GM23338 (cell line): Measurements from ENCODE around the gene NDST3. TPM values are rescaled to one million over a fixed set of nuclear protein-coding genes. Genes with fewer than 3 reads are reported as not detected.
"Not testable (repeated sequence)": the region's sequence is repeated elsewhere in the genome, so short reads cannot be mapped to it uniquely, and the experiment has no call there.

Experiments used
- ATAC-seq: fragments of 200-7000 bp; cut with Tn5 transposase; 3 replicates; pipeline ENCODE4 v1.9.1; 2020
- DNase-seq: peaks from one replicate; pipeline ENCODE4 v3.0.0-alpha.2; 2015; ENCODE audit warnings: low spot score
- H2AFZ ChIP-seq: fragments of 200-600 bp; sonication (generic); 2 replicates; pipeline ENCODE4 v1.8.0; 2016; ENCODE audit warnings: antibody characterized with exemption, mild to moderate bottlenecking, moderate library complexity
- H3F3A ChIP-seq: fragments of 200-600 bp; sonication (generic); replicated peaks from 2 replicates; pipeline ENCODE4 v1.8.0; 2017; ENCODE audit warnings: antibody characterized with exemption, mixed run types, low read depth
- H3K27ac ChIP-seq: fragments of 200-600 bp; sonication (generic); 2 replicates; pipeline ENCODE4 v1.6.1; 2016; ENCODE audit warnings: low read depth
- H3K27me3 ChIP-seq: fragments of 200-600 bp; sonication (generic); 2 replicates; pipeline ENCODE4 v1.8.0; 2016; ENCODE audit warnings: mild to moderate bottlenecking, mixed run types, moderate library complexity; ENCODE audit not compliant: insufficient read depth
- H3K36me3 ChIP-seq: fragments of 200-600 bp; sonication (generic); 2 replicates; pipeline ENCODE4 v1.8.0; 2016; ENCODE audit warnings: mild to moderate bottlenecking; ENCODE audit not compliant: insufficient read depth
- H3K4me1 ChIP-seq: fragments of 200-600 bp; sonication (generic); 2 replicates; pipeline ENCODE4 v1.8.0; 2016; ENCODE audit warnings: mild to moderate bottlenecking, moderate library complexity; ENCODE audit not compliant: insufficient read depth
- H3K4me2 ChIP-seq: fragments of 200-600 bp; sonication (generic); 2 replicates; pipeline ENCODE4 v1.7.1; 2017; ENCODE audit warnings: mixed run types
- H3K4me3 ChIP-seq: fragments of 200-600 bp; sonication (generic); 2 replicates; pipeline ENCODE4 v1.6.1; 2016; ENCODE audit warnings: mixed run types
- H3K79me2 ChIP-seq: fragments of 200-600 bp; sonication (generic); replicated peaks from 2 replicates; pipeline ENCODE4 v1.8.0; 2017; ENCODE audit warnings: mild to moderate bottlenecking; ENCODE audit not compliant: insufficient read depth
- H3K9me2 ChIP-seq: fragments of 200-600 bp; sonication (generic); 2 replicates; pipeline ENCODE4 v1.8.0; 2017; ENCODE audit not compliant: insufficient read depth
- H4K20me1 ChIP-seq: fragments of 200-600 bp; sonication (generic); replicated peaks from 2 replicates; pipeline ENCODE4 v1.8.0; 2017; ENCODE audit warnings: mild to moderate bottlenecking; ENCODE audit not compliant: insufficient read depth
- H3K27ac Mint-ChIP-seq: 2 replicates; pipeline ENCODE4 v1.8.0; 2020; ENCODE audit warnings: inconsistent platforms, mild to moderate bottlenecking, moderate library complexity, mixed read lengths
- H3K27me3 Mint-ChIP-seq: 3 replicates; pipeline ENCODE4 v1.8.0; 2022; ENCODE audit warnings: low read depth, mild to moderate bottlenecking, moderate library complexity, mixed read lengths, inconsistent platforms; ENCODE audit not compliant: insufficient read depth, poor library complexity
- H3K36me3 Mint-ChIP-seq: 3 replicates; pipeline ENCODE4 v1.8.0; 2021; ENCODE audit warnings: low read depth, mild to moderate bottlenecking, inconsistent platforms, moderate library complexity, mixed read lengths
- H3K4me1 Mint-ChIP-seq: 3 replicates; pipeline ENCODE4 v1.8.0; 2020; ENCODE audit warnings: mild to moderate bottlenecking, inconsistent platforms, mixed read lengths
- H3K4me3 Mint-ChIP-seq: 3 replicates; pipeline ENCODE4 v1.8.0; 2021; ENCODE audit warnings: moderate library complexity, mild to moderate bottlenecking, inconsistent platforms, mixed read lengths
- H3K9me3 Mint-ChIP-seq: 3 replicates; pipeline ENCODE4 v1.8.0; 2020; ENCODE audit warnings: moderate library complexity, mild to moderate bottlenecking, inconsistent platforms, mixed read lengths
- CREB1 ChIP-seq: fragments of 250-450 bp; sonication (Bioruptor Pico); IDR thresholded peaks from 2 replicates; pipeline ENCODE4 v1.5.0; 2020; ENCODE audit warnings: low read depth, mild to moderate bottlenecking, moderate library complexity
- EZH2 ChIP-seq: fragments of 200-600 bp; sonication (generic); IDR thresholded peaks from one replicate; pipeline ENCODE4 v1.8.0; 2017; ENCODE audit warnings: antibody characterized with exemption, mild to moderate bottlenecking, low read depth; ENCODE audit not compliant: unreplicated experiment
- EZH2phosphoT487 ChIP-seq: fragments of 200-600 bp; sonication (generic); IDR thresholded peaks from one replicate; pipeline ENCODE4 v1.8.1; 2018; ENCODE audit warnings: antibody characterized with exemption; ENCODE audit not compliant: unreplicated experiment
- JUNB ChIP-seq: IDR thresholded peaks from one replicate; pipeline ENCODE4 v1.6.1; 2016; ENCODE audit warnings: antibody characterized with exemption; ENCODE audit not compliant: unreplicated experiment
- NANOG ChIP-seq: IDR thresholded peaks from 2 replicates; pipeline ENCODE4 v1.6.1; 2016; ENCODE audit warnings: antibody characterized with exemption, borderline replicate concordance
- POLR2AphosphoS5 ChIP-seq: IDR thresholded peaks from 2 replicates; pipeline ENCODE4 v1.6.1; 2016; ENCODE audit warnings: antibody characterized with exemption, low read depth
- REST ChIP-seq: IDR thresholded peaks from one replicate; pipeline ENCODE4 v1.6.1; 2018; ENCODE audit warnings: antibody characterized with exemption; ENCODE audit not compliant: unreplicated experiment
- STAT1 ChIP-seq: IDR thresholded peaks from one replicate; pipeline ENCODE4 v1.6.1; 2016; ENCODE audit warnings: antibody characterized with exemption; ENCODE audit not compliant: unreplicated experiment
- ZNF114 ChIP-seq: fragments of 250-450 bp; sonication (Bioruptor Pico); IDR thresholded peaks from 2 replicates; pipeline ENCODE4 v1.5.0; 2020; ENCODE audit warnings: mild to moderate bottlenecking, moderate library complexity
- ZNF331 ChIP-seq: fragments of 250-450 bp; sonication (Bioruptor Pico); IDR thresholded peaks from 2 replicates; pipeline ENCODE4 v1.5.0; 2020; ENCODE audit warnings: low read depth, mild to moderate bottlenecking, moderate library complexity
- polyA plus RNA-seq: library from polyadenylated mRNA; unstranded; fragments of >200 nt; fragmentation: Nextera tagmentation; extraction: Ambion mirVana; gene quantifications from 2 replicates; pipeline ENCODE4 v1.2.1, GENCODE V29; 2016
- total RNA-seq: library from RNA; depleted of rRNA; stranded (reverse); fragments of >200 nt; shearing (Covaris generic); gene quantifications from 2 replicates; pipeline ENCODE4 v1.2.3, GENCODE V29; 2014
- TF ChIP-seq, protein P1 (sequence below): IDR thresholded peaks from 2 replicates; pipeline ENCODE4 v1.6.1; 2016; ENCODE audit warnings: antibody characterized with exemption
- TF ChIP-seq, protein P2 (sequence below): fragments of 250-450 bp; sonication (Bioruptor Pico); IDR thresholded peaks from 2 replicates; pipeline ENCODE4 v1.5.0; 2020; ENCODE audit warnings: mild to moderate bottlenecking, moderate library complexity

NDST3 gene
- total and polyA plus RNA-seq, 2 experiments from 2014 or later: 0.19 to 0.56 TPM

GRCh38 chr4:118296729-118297128, 262.4 kb downstream of the NDST3 start:
- no peak overlapping the region for H3K4me2 ChIP-seq
- no peak overlapping the region for H3K4me3 ChIP-seq
- Mint-ChIP-seq H3K4me1 (peaks cover 5% of the 10 kb centered on the region; the same call in 2 of the 3 replicates), H3K27ac (no peak overlapping the region), H3K27me3 (peaks cover 5% of the 10 kb centered on the region), H3K4me3 (no peak overlapping the region), H3K9me3 (no peaks in the 10 kb centered on the region), H3K36me3 (no peaks in the 10 kb centered on the region)
- H3K4me1 ChIP-seq: no peaks in the 10 kb centered on the region
- TF ChIP-seq JUNB (no peak), CREB1 (CRISPR knock-in tag) (no peak), POLR2AphosphoS5 (no peak), ZNF331 (CRISPR knock-in tag) (no peak), STAT1 (no peak), EZH2phosphoT487 (no peak), EZH2 (no peak), ZNF114 (CRISPR knock-in tag) (no peak), REST (no peak), NANOG (no peak)
- TF ChIP-seq, protein P1, sequence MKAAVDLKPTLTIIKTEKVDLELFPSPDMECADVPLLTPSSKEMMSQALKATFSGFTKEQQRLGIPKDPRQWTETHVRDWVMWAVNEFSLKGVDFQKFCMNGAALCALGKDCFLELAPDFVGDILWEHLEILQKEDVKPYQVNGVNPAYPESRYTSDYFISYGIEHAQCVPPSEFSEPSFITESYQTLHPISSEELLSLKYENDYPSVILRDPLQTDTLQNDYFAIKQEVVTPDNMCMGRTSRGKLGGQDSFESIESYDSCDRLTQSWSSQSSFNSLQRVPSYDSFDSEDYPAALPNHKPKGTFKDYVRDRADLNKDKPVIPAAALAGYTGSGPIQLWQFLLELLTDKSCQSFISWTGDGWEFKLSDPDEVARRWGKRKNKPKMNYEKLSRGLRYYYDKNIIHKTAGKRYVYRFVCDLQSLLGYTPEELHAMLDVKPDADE: no peak
- TF ChIP-seq, protein P2, sequence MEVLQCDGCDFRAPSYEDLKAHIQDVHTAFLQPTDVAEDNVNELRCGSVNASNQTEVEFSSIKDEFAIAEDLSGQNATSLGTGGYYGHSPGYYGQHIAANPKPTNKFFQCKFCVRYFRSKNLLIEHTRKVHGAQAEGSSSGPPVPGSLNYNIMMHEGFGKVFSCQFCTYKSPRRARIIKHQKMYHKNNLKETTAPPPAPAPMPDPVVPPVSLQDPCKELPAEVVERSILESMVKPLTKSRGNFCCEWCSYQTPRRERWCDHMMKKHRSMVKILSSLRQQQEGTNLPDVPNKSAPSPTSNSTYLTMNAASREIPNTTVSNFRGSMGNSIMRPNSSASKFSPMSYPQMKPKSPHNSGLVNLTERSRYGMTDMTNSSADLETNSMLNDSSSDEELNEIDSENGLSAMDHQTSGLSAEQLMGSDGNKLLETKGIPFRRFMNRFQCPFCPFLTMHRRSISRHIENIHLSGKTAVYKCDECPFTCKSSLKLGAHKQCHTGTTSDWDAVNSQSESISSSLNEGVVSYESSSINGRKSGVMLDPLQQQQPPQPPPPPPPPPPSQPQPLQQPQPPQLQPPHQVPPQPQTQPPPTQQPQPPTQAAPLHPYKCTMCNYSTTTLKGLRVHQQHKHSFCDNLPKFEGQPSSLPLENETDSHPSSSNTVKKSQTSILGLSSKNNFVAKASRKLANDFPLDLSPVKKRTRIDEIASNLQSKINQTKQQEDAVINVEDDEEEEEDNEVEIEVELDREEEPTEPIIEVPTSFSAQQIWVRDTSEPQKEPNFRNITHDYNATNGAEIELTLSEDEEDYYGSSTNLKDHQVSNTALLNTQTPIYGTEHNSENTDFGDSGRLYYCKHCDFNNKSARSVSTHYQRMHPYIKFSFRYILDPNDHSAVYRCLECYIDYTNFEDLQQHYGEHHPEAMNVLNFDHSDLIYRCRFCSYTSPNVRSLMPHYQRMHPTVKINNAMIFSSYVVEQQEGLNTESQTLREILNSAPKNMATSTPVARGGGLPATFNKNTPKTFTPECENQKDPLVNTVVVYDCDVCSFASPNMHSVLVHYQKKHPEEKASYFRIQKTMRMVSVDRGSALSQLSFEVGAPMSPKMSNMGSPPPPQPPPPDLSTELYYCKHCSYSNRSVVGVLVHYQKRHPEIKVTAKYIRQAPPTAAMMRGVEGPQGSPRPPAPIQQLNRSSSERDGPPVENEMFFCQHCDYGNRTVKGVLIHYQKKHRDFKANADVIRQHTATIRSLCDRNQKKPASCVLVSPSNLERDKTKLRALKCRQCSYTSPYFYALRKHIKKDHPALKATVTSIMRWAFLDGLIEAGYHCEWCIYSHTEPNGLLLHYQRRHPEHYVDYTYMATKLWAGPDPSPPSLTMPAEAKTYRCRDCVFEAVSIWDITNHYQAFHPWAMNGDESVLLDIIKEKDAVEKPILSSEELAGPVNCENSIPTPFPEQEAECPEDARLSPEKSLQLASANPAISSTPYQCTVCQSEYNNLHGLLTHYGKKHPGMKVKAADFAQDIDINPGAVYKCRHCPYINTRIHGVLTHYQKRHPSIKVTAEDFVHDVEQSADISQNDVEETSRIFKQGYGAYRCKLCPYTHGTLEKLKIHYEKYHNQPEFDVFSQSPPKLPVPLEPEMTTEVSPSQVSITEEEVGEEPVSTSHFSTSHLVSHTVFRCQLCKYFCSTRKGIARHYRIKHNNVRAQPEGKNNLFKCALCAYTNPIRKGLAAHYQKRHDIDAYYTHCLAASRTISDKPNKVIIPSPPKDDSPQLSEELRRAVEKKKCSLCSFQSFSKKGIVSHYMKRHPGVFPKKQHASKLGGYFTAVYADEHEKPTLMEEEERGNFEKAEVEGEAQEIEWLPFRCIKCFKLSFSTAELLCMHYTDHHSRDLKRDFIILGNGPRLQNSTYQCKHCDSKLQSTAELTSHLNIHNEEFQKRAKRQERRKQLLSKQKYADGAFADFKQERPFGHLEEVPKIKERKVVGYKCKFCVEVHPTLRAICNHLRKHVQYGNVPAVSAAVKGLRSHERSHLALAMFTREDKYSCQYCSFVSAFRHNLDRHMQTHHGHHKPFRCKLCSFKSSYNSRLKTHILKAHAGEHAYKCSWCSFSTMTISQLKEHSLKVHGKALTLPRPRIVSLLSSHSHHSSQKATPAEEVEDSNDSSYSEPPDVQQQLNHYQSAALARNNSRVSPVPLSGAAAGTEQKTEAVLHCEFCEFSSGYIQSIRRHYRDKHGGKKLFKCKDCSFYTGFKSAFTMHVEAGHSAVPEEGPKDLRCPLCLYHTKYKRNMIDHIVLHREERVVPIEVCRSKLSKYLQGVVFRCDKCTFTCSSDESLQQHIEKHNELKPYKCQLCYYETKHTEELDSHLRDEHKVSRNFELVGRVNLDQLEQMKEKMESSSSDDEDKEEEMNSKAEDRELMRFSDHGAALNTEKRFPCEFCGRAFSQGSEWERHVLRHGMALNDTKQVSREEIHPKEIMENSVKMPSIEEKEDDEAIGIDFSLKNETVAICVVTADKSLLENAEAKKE (CRISPR knock-in tag): no peak
- H2AFZ ChIP-seq: no peak overlapping the region
- DNase-seq (no peak), ATAC-seq (no peak)
- H3K36me3 ChIP-seq: no peaks in the 10 kb centered on the region
- no peaks in the 10 kb centered on the region for H3K79me2 ChIP-seq
- no peak overlapping the region for H3K27ac ChIP-seq
- H4K20me1 ChIP-seq: no peaks in the 10 kb centered on the region
- H3K27me3 ChIP-seq: no peaks in the 10 kb centered on the region
- H3F3A ChIP-seq: no peaks in the 10 kb centered on the region
- H3K9me2 ChIP-seq: no peaks in the 10 kb centered on the region

GRCh38 chr4:118299619-118300018, 265.3 kb downstream of the NDST3 start:
- not testable (repeated sequence) for H3K27ac Mint-ChIP-seq, DNase-seq, H3K27me3 ChIP-seq, H3K4me2 ChIP-seq, H3K9me3 Mint-ChIP-seq, H3K27me3 Mint-ChIP-seq, H3K4me1 ChIP-seq, H2AFZ ChIP-seq, H3K36me3 Mint-ChIP-seq, H3F3A ChIP-seq, H3K4me3 Mint-ChIP-seq, H3K4me1 Mint-ChIP-seq, H3K9me2 ChIP-seq, H3K4me3 ChIP-seq, H3K79me2 ChIP-seq, H3K36me3 ChIP-seq, H4K20me1 ChIP-seq, ATAC-seq, H3K27ac ChIP-seq
